ENCODE data around the gene SNAPC3.
"Not testable (repeated sequence)": the region's sequence is repeated elsewhere in the genome, so short reads cannot be mapped to it uniquely, and the experiment has no call there.

The SNAPC3 gene

DNA sequence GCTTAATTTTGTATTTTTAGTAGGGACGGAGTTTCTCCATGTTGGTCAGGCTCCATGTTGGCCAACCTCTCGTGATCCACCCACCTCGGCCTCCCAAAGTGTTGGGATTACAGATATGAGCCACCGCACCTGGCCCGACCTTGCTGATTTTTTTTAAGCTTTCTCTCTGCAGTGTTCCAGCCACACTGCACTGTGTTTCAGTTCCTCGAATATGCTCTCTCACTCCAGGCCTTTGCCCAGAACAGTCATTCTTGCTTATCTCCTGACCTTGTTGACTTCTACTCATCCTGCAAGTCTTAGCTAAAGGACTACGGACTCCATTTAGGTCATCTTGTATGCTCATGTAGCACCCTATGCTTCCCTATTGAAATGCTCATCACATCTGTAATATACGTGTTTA lies 3.3 kb downstream of the SNAPC3 start:
- DNase-seq, result no peak

DNA sequence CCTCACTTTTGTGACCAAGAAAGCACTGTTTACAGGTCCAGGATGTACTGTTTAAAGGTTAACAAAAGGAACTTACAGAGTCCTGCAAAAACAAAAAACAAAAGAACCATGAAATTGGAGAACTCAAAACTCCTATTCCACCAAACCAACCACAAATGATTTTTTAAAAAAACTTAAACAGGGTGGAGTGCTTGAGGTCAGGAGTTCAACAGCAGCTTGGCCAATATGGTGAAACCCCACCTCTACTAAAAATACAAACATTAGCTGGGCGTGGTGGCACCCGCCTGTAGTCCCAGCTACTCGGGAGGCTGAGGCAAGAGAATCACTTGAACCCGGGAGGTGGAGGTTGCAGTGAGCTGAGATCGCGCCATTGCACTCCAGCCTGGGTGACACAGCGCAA lies 5.0 kb downstream of the SNAPC3 start:
- not testable (repeated sequence) for DNase-seq

DNA sequence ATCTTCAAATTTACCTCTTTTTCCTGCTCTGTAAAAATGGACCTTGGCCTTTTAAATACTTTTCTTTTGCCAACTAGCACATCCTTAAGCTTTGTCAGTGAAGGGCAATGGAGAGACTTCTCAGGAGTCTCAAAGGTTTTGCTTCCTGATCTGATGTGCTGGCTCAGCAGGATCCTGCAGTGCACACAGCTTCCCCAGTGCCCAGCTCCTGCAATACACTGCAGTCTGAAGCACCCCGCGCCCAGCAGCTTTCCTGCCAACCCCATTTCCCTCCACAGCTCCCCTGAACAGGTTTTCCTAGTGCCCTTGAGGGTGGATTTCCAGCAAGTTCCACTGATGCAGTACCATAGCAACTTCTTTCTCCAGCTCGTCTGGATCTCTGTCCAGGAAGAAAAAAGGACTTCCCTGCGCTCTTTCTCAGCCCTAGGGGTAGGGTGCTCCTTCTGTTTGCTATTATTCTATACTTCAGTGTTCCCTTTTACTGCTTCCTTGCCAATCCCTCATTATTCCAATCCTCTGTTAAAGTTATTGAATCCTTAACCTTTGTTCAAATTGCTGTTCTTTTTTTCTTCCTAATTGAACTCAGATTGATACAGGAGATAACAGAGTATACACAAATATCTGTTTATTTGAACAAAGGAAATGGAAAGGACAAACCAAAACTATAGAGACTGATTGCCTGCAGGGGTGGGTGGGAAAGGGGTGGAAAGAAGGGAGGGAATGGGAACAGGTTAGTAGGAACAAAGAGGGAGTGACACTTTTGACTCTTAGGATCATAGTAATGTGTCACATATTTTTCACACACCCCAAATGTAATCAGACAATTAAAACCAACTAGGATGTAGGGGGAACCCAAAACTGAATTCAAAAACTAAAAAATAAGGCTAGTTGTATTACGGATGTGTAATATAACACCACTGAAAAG lies 8.5 kb downstream of the SNAPC3 start:
- peak; percentile 50 for DNase-seq

- no peak for DNase-seq
Measured at GRCh38 chr9:15433191-15433590, 10.5 kb downstream of the SNAPC3 start.

DNA sequence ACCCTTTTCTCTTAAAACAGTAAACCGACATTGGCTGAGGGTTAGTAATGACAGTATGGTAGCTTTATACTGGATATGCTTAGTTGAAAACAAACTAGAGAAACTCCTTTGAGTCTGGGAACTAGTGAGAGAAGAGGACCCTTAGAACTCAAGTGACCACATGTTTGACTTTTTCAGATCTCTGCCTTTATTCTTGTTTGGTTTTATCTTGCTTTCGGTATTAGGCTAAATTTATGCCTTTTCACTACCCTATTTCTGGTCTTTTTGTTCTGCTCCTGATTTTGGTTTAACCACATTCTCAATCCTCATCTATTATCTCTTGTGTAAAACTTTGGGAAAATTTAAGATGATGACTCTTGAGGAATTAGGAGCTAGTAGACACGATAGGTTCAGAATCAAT lies 11.0 kb downstream of the SNAPC3 start:
- DNase-seq, result no peak

DNA sequence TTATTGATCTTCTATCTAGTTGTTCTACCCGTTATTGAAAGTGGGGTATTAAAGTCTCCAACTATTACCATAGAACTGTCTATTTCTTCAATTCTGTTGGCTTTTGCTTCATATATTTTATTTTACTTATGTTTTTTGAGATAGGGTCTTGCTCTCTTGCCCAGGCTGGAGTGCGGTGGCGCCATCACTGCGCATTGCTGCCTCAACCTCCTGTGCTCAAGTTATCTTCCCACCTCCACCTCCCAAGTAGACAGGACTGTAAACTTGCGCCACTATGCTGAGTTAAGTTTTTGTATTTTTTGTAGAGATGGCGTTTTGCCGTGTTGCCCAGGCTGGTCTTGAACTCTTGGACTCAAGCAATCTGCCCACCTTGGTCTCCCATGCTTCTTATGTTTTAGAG lies 16.2 kb downstream of the SNAPC3 start:
- DNase-seq, result no peak

GRCh38 chr9:15441841-15442240 lies 19.2 kb downstream of the SNAPC3 start:
- DNase-seq, result not testable (repeated sequence)

DNA sequence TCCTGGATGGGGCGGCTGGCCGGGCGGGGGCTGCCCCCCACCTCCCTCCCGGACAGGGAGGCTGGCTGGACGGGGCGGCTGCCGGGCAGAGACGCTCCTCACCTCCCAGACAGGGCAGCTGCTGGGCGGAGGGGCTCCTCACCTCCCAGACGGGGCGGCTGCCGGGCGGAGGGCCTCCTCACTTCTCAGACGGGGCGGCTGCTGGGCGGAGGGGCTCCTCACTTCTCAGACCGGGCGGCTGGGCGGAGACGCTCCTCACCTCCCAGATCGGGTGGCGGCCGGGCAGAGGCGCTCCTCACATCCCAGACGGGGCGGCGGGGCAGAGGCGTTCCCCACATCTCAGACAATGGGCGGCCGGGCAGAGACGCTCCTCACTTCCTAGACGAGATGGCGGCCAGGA lies 19.6 kb downstream of the SNAPC3 start:
- not testable (repeated sequence) for DNase-seq

DNA sequence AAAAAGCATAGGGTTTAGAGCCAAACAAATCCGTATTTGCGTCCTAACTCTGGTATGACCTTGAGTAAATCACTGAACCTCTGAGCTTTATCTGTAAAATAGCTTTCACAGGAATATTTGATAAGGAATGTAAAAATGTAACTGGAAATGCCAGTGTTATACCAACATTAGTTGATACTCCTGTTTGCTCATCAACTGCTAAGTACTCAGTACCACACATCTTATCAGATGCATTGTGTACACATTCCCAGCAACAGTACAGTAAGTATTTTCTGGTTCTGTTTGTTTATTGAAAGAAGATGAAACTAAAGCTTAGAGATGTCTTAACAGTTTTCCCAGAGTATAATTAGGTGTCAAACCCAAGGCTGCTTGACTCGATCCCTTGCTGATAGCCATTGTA lies 21.5 kb downstream of the SNAPC3 start:
- DNase-seq, result no peak

DNA sequence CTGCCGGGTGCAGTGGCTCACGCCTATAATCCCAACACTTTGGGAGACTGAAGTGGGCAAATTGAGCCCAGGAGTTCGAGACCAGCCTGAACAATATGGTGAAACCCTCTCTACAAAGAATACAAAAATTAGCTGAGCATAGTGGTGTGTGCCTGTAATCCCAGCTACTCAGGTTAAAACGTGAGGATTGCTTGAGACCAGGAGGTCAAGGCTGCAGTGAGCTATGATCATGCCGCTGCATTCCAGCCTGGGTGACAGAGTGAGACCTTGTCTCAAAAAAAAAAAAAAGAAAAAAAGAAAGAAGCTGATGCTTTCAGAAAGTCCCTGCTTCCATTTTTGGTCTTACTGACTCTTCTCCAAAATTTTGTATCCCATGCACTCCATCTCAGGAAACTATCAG lies 31.3 kb downstream of the SNAPC3 start:
- DNase-seq, result no peak

DNA sequence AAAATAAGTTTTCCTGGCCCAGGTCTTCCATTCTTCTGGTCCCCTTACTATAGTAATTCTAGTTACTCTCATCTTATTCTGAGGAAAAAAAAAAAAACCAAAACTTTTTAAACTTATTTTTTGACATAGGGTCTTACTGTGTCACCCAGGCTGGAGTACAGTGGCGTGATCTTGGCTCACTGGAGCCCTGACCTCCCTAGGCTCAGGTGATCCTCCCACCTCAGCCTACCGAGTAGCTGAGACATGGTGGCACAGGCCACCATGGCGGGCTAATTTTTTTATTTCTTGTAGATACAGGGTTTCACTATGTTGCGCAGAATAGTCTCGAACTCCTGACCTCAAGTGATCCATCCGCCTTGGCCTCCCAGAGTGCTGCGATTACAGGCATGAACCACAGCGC lies 38.4 kb downstream of the SNAPC3 start:
- DNase-seq, result no peak

DNA sequence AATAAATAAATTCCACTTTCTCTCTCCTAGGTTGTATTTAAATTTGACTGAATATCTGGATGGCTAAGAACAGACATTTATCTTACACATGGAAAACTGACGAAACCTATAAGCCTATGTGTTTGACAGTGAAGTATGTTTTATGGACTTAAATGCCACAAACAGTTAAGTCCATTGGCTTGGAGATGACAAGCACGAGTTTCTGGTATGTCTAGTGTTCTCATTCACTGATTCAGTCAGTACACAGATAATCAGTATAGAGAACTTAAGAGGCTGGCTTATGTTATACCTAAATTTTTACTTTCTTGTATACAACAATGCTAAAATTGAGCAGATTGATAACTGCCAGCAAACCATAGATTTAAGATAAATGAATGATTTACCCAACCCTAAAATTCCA lies 38.9 kb downstream of the SNAPC3 start:
- no peak for DNase-seq

DNA sequence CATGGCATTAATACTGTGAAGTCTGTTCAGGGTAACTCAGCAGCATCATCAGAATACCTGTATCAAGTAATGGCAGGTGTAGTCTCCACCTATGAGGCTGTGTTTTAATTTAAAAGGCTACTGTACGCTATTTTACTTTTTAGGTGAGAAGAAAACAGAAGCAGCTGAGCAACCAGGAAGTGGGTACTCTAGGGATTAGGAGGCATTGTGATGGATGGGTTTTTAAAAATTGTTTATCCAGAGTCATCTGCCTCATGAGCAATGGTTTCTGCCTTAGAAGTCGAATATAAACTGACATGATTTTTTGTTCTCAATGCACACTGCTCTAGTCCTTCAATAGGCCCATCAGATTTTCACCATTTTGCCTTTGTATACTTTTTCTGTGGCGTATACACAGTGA lies 45.5 kb downstream of the SNAPC3 start:
- DNase-seq, result peak; percentile 82

DNA sequence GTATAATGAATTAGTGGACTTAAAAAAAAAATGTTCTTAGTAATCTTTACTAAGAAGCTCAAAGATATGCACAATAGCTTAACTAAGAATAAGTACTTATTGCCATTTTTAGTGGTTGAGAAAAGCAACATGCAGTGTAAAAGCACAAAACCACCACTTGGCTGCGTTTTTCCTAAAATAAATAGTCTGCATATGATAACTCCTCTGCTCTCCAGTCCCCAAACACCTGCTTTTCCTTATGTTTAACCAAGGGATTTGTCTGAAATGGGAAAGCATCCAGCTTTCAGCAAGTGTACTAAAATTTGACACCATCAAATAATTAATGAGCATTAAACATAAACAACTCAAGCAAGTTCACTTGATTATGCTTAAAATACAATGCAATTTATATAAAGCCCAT lies 46.7 kb downstream of the SNAPC3 start:
- no peak for DNase-seq

GRCh38 chr9:15469862-15470261 lies 47.2 kb downstream of the SNAPC3 start:
- DNase-seq, result no peak

GRCh38 chr9:15475923-15476536 lies 53.4 kb downstream of the SNAPC3 start:
- no peak for DNase-seq

- DNase-seq, result no peak
Measured at GRCh38 chr9:15480028-15480427, 57.4 kb downstream of the SNAPC3 start.

DNA sequence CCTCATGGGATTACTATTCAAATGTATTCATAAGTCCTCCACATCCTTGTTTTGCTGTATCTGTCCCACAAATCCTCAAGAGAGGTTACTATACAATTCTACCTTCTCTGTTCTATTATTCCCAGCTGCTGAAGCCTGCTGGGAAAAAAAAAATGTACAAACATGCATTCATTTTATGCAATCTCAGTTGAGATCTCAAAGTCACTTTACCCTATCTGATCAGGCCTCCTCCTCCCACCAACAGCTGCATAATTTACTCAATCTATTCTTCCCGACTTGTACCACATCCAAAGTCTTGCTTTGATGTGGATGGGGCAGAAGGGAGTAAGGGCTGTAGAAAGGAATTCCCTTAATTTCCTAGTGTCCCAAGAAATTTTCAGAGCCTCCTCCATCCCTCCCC lies 59.5 kb downstream of the SNAPC3 start:
- DNase-seq, result no peak

DNA sequence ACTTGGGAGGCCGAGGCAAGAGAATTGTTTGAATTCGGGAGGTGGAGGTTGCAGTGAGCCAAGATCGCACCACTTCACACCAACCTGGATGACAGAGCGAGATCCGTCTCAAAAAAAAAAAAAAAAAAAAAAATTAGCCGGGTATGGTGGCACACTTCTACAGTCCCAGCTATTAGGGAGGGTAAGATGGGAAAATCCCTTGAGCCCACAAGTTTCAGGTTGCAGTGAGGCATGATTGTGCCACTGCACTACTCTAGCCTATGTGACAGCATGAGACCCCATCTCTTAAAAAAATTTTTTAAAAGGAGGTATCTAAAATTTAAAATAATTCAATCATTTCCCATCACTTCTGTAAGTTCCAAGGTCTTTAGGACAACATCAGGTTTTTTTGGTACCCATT lies 62.1 kb downstream of the SNAPC3 start:
- no peak for DNase-seq

DNA sequence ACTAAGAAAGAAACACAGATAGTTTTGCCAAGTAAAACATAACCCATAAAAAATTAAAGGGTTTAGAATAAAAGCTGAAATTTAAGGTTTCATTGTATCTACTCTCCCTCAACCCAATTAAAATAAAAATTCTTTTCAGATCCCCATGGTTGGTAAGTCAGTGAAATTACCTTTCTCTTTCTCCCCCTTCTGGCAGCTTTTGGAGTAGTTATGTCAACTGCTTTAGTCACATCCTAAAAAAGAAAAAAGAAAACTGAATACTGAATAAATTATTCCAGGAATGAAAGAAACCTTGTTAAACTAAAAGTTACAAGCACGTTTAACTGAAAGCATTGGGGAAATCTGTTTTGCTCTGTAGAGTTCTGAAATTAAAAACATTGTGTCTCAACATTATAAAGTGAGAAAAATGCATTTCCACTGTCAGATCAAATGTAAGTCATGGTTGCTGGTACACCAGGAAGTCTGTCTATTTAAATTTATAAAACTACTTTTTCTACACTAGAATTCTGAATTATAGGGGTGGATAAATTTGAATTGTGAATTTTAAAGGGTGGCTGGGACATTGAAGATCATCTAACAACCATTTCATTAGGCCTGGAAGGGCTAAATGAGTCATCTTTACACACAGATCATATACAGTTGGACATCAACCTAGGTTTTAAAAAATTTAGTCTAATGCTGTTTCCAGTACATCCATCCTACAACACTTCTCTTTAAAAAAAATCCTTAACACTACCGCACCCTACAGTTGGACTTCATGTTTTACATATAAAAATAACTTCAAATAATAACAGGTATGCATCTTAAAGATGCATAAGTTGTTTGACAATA lies 63.4 kb downstream of the SNAPC3 start:
- no peak for DNase-seq

GRCh38 chr9:15491950-15492349 lies 69.3 kb downstream of the SNAPC3 start:
- DNase-seq, result no peak

DNA sequence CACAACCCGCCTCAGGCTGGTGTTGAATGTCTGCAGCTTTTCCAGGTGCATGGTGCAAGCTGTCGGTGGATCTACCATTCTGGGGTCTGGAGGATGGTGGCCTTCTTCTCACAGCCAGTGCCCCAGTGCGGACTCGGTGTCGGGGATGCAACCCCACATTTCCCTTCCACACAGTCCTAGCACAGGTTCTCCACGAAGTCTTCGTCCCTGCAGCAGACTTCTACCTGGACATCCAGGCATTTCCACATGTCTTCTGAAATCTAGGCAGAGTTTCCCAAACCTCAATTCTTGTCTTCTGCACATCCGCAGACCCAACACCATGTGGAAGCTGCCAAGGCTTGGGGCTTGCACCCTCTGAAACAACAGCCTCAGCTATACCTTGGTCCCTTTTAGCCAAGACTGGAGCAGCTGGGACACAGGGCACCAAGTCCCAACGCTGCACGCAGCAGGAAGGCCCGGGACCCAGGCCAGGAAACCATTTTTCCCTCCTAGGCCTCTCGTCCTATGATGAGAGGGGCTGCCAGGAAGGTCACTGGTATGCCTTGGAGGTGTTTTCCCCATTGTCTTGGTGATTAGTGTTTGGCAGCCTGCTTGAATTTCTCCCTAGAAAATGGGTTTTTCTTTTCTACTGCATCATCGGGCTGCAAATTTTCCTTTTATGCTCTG lies 69.9 kb downstream of the SNAPC3 start:
- DNase-seq, result no peak
